GM21390 (cell line): Measurements from ENCODE around the gene TENM3.
"Not testable (repeated sequence)": the region's sequence is repeated elsewhere in the genome, so short reads cannot be mapped to it uniquely, and the experiment has no call there.

Source experiments
- ATAC-seq: cut with Tn5 transposase; IDR thresholded peaks from one replicate; pipeline ENCODE4 v1.9.1; 2021; ENCODE audit not compliant: unreplicated experiment

TENM3 gene

DNA sequence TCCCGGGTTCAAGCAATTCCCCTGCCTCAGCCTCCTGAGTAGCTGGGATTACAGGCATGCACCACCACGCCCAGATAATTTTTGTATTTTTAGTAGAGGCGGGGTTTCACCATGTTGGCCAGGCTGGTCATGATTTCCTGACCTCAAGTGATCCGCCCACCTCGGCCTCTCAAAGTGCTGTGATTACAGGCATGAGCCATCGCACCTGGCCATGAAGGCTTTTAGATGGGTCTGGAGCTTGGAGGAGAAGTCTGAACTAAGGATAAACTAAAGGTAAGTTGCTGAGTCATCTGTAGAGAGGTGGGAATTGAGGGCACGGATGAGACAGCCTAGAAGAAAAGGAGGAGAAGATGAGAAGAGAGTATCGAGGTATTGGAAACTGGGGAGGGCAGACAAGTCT lies at the start of gene TENM3:
TENM3 (plus strand) TSS at position 199 of the 400 bp plus-strand sequence. CDS start 80,619 bp downstream, outside the sequence.
- not testable (repeated sequence) for ATAC-seq

- no peak for ATAC-seq
Observed at GRCh38 chr4:182194091-182194824, 48.9 kb upstream of the TENM3 start.

DNA sequence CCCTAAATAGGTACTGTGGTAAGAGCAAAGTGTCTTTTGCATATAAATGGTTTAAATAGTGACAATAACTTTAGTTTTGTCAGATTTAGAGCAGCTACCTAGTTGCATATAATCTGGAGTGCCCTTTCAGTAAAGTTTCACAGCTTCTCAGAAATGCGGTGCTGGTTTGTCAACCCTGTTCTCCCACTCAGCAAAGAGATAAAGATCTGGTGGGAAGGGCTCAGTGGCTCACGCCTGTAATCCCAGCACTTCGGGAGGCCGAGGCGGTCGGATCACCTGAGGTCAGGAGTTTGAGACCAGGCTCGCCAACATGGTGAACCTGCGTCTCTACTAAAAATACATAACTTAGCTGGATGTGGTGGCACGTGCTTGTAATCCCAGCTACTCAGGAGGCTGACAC lies 45.6 kb upstream of the TENM3 start:
- no peak for ATAC-seq

GRCh38 chr4:182201871-182202270 lies 41.3 kb upstream of the TENM3 start:
- no peak for ATAC-seq

DNA sequence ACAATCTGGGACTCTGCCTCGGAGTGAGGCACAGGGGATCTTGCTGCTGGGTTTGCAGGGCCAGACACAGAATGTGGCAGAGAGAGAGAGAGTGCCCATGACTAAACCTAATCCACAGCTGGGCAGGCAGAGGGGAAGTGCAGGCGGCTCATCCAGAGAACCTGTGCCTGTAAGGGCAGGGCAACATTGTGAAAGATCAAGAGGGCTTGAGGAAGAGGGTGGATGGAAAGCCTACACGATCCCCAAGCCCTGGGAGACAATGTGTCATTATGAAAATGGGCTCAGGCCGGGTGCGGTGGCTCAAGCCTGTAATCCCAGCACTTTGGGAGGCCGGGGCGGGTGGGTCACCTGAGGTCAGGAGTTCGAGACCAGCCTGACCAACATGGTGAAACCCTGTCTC lies 40.6 kb upstream of the TENM3 start:
- no peak for ATAC-seq

- ATAC-seq, result no peak
Observed at GRCh38 chr4:182203872-182204411, 39.3 kb upstream of the TENM3 start.

- ATAC-seq, result no peak
Observed at GRCh38 chr4:182205306-182205705, 37.9 kb upstream of the TENM3 start.

DNA sequence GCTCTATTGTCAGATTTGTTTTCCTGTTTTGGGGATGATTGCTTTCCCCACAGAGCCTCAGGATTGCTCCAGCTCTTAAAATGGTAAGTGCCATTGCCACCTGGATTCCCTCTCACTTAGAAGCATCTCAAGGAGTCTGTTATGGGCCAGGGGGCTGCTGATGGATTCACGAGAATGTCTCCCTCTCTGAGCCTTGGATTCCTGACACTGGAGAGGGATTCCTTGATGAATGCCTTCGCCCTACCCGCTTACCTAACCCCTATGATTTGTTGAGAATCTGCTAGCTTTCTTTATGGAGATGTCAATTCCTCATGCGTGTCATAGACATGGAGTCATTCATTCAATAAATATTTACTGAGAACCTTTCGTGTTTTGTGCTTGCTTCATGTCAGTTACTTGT lies 36.9 kb upstream of the TENM3 start:
- ATAC-seq, result no peak

GRCh38 chr4:182206916-182207315 lies 36.3 kb upstream of the TENM3 start:
- ATAC-seq, result no peak

- no peak for ATAC-seq
Observed at GRCh38 chr4:182207830-182208396, 35.3 kb upstream of the TENM3 start.

DNA sequence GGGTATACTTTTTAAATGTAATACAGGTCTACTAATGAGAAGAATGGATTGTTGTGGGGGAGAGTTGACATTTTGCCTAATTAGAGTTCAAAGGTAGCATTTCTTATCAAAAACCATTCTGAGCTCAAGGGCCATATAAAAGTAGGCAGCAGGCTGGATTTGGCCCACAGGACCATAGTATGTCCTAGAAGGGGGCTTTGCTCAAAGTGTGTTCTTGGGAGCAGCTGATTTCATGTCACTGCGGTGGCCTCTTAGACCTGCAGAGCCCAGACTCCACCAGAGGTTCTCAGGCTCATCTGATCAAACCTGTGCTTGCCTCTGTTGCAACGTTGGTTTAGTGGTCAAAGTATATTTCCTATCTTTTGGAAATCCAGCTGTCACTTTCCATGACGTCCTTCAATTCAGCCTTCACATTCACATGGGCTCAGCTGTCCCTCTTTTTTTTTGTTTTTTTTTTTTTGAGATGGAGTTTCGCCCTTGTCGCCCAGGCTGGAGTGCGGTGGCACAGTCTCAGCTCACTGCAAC lies 34.6 kb upstream of the TENM3 start:
- no peak for ATAC-seq

- ATAC-seq, result no peak
Observed at GRCh38 chr4:182212211-182212761, 30.9 kb upstream of the TENM3 start.

DNA sequence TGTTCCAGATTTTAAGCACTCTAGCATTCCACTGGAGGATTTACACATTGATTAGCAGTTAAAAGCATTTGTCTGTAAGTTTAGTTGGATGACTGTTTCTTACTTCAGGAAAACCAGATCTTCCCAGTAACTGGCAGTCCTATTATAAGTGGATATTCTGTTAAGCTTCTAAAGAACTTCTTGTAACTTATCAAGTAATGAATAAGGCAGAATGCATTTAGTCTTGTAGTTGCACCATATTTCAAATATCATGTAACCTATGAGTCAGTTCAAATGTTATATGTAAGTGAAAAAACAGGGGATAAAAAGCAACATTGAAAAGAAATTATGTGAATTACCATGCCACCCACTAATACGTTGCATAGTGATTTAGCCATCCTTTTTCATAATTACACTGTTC lies 30.2 kb upstream of the TENM3 start:
- ATAC-seq, result no peak

DNA sequence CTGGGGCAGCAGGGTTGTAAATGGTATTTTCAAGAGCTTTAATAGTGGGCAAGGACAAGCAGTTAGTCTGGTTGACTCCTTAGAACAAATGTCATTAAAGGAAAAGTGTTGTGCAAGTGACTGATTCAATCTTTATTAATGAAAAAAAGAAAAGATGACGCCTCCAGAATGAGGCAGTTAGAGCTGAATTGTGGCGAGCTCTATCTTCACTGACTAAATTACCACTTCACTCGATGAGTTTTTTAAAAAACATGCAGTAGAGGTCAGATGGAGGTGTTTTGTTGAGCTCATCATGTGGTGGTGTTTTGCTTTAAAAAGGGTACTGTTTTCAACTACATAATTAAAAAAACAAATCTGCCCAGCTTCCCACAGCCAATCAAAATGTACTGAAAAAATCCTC lies 28.1 kb upstream of the TENM3 start:
- ATAC-seq, result no peak

DNA sequence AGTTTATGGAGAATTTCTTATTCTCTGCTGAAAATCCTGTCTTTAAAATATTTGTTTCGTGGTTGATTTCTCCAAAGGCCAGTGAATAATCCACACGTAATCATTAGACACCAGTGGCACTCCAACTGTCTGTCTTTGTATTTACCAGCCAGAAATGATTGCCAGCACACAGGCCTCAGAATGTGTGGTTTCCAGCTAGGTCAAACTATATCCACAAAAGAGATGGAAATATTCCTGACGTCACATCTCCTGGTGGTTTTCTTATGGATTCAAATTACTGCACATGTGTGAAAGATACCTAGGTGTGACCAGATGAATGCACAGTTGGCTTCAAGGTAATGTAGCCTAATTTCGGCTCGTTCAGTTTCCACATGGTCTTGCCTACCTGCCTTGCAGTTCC lies 27.2 kb upstream of the TENM3 start:
- no peak for ATAC-seq

DNA sequence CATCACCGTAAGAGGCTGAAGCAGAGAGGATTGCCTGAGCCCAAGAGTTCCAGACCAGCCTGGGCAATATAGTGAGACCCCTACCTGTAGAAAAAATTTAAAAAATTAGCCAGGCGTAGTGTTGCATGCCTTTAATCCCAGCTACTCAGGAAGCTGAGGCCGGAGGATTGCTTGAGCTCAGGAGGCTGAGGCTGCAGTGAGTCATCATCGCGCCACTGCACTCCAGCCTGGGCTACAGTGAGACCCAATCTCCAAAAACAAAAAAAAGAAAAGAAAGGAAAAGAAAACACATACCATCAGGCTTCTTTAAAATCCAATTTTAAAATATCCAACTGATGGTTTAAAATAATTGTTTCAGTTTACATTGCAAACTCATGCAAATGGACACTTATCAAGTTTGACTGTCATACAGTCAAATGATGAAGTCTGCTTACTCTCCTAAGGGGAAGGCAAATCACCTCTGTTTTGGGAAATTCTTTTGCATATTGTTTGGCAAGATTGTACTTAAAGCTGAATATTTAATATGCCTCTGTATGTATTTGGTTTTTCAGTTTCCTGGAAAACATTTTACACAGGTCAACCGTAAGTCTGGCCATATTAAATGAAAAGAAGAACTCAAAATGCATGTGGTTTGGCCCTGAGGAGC lies 23.7 kb upstream of the TENM3 start:
- ATAC-seq, result no peak

DNA sequence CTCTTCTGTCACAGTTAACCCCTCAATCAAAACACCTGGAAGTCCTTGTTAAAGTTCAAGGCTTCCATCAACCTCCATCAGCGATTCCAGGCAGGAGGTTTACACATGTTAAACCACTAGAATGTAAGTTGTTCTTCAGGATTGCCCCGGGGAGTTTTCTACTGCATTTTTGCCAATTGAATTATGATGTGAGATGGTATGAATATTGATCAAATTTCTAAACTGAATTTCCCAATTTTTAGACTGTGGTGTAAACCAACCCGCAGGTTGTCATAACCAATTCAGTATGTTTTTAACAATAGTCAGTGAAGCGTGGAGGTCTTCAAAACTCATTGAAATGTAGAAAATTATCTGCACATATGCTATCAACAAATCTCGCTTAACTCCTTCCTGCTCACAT lies 21.2 kb upstream of the TENM3 start:
- ATAC-seq, result no peak

DNA sequence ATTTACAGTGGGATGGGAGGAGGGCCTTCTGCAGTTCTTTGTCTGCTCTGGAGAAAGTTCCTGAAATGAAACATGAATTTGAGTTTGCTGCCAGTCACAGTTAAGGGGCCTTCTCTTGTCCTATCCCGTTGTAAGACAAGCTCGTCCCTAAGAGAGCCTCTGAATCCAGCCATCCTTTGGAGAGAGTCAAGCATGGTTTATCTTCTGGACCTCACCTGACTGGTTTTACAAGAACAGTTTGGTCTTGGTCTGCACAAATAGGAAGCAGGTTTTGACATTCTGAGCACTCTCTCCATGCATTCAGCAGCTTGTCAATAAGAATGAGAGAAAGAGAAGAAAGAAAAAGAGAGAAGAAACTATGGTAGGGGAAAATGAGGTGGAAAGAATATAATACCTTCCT lies 20.4 kb upstream of the TENM3 start:
- ATAC-seq, result no peak

GRCh38 chr4:182223708-182224107 lies 19.5 kb upstream of the TENM3 start:
- ATAC-seq, result no peak

DNA sequence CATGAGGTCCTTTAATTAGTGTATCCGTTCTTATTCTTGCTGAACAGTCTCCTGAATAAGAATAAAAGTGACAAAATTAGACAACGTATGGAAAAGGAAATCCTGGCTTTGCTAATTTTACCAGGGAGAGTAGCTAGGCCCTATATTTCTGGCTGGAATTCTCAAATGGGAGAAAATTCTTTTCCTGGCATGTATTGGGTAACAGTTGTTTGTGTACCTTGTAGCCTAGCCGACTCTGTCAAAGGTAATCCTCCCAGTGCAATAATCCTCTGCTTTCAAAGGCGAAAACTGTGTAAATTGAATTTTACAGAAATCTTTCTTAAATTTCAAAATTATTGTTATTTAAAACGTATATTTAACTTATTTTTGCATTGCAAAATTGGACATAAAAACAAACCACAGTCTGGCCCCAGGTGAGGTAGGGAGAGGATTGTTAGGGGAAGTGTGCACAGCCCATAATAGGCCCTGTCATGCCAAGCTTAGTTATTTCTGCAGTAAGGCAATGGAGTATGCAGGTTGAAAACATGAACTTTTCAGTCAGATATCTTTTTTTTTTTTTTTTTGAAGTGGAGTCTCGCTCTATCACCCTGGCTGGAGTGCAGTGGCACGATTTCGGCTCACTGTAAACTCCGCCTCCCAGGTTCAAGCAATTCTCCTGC lies 18.9 kb upstream of the TENM3 start:
- ATAC-seq, result no peak

- ATAC-seq, result no peak
Observed at GRCh38 chr4:182225257-182225852, 17.8 kb upstream of the TENM3 start.
